K562 (cell line): Measurements from ENCODE around the gene TAF7L.

Experiments
- FOXM1 ChIP-seq, 2 experiments: fragments of 450-650 bp in 1 of 2; sonication (generic) in 1 of 2; formaldehyde crosslinking in 1 of 2; IDR thresholded peaks; 2 replicates each; pipeline versions ENCODE4 v1.6.1 to v1.9.0; 2017 to 2022; ENCODE audit warnings: low read depth in 2 of 2, mild to moderate bottlenecking in 2 of 2, missing genetic modification reagents in 1 of 2, moderate library complexity in 1 of 2
- KDM5B ChIP-seq: fragments of 200-600 bp; sonication (generic); IDR thresholded peaks from 2 replicates; pipeline ENCODE4 v1.6.1; 2012; ENCODE audit warnings: low read depth, mild to moderate bottlenecking, moderate library complexity, low read length, control low read depth, inconsistent platforms; ENCODE audit not compliant: insufficient replicate concordance
- NR1H2 ChIP-seq: sonication (generic); formaldehyde crosslinking; IDR thresholded peaks from 2 replicates; pipeline ENCODE4 v1.4.0; 2020; ENCODE audit warnings: mild to moderate bottlenecking, missing genetic modification reagents
- POLR2A ChIP-seq: fragments of 450-650 bp; conservative IDR thresholded peaks from 2 replicates; pipeline ENCODE4 v1.6.1; 2016
- RBM25 ChIP-seq: fragments of 200-400 bp; formaldehyde crosslinking; IDR thresholded peaks from 2 replicates; pipeline ENCODE4 v1.6.1; 2018; ENCODE audit warnings: low read length, low read depth, moderate library complexity; ENCODE audit not compliant: severe bottlenecking
- SMARCA5 ChIP-seq: fragments of 450-650 bp; IDR thresholded peaks from 2 replicates; pipeline ENCODE4 v1.6.1; 2016
- THRB ChIP-seq: fragments of 450-650 bp; formaldehyde crosslinking; conservative IDR thresholded peaks from 2 replicates; pipeline ENCODE4 v1.4.0; 2022; ENCODE audit warnings: mild to moderate bottlenecking, missing genetic modification characterization

- no peak for TF ChIP-seq POLR2A
- TF ChIP-seq FOXM1 (IDR thresholded peaks at IDR 0.05; ENCODE audit: low read depth) = no peak
- no peak for TF ChIP-seq FOXM1 (CRISPR knock-in tag; IDR thresholded peaks at IDR 0.05; ENCODE audit: low read depth)
- TF ChIP-seq KDM5B = no peak
- TF ChIP-seq SMARCA5 = no peak
- no peak for TF ChIP-seq NR1H2 (CRISPR knock-in tag)
- no peak for TF ChIP-seq RBM25
- TF ChIP-seq THRB (CRISPR knock-in tag) = no peak
Measured at GRCh38 chrX:101232316-101232715, 58.8 kb downstream of the TAF7L start.
